H9 (cell line): Measurements from ENCODE around the gene PLEKHG7. TPM values are rescaled to one million over a fixed set of nuclear protein-coding genes. Genes with fewer than 3 reads are reported as not detected.

Experiments
- DNase-seq: peaks from one replicate; pipeline ENCODE4 v3.0.0-alpha.2; 2017
- H2AFZ ChIP-seq: one replicate; pipeline ENCODE4 v1.6.1; 2013; ENCODE audit warnings: mild to moderate bottlenecking, low read length, control low read depth, moderate library complexity
- H2AK5ac ChIP-seq: 2 replicates; pipeline ENCODE4 v1.6.1; 2013; ENCODE audit warnings: low read length, control low read depth, mixed read lengths; ENCODE audit not compliant: insufficient read length
- H2BK120ac ChIP-seq: one replicate; pipeline ENCODE4 v1.6.1; 2013; ENCODE audit warnings: low read depth, mild to moderate bottlenecking, low read length, control low read depth, inconsistent platforms; ENCODE audit not compliant: poor library complexity, severe bottlenecking
- H2BK12ac ChIP-seq: 2 replicates; pipeline ENCODE4 v1.6.1; 2013; ENCODE audit warnings: low read length, control low read depth, mixed read lengths, low read depth; ENCODE audit not compliant: insufficient read length
- H2BK15ac ChIP-seq: 2 replicates; pipeline ENCODE4 v1.6.1; 2013; ENCODE audit warnings: low read depth, low read length, control low read depth
- H2BK20ac ChIP-seq: one replicate; pipeline ENCODE4 v1.6.1; 2013; ENCODE audit warnings: low read depth, mild to moderate bottlenecking, low read length, control low read depth, inconsistent platforms; ENCODE audit not compliant: poor library complexity, severe bottlenecking
- H2BK5ac ChIP-seq: 2 replicates; pipeline ENCODE4 v1.6.1; 2013; ENCODE audit warnings: low read length, control low read depth, mixed read lengths; ENCODE audit not compliant: insufficient read length
- H3K14ac ChIP-seq: 2 replicates; pipeline ENCODE4 v1.6.1; 2013; ENCODE audit warnings: low read length, control low read depth; ENCODE audit not compliant: insufficient read depth
- H3K18ac ChIP-seq: 2 replicates; pipeline ENCODE4 v1.6.1; 2013; ENCODE audit warnings: low read depth, mild to moderate bottlenecking, mixed read lengths, low read length, control low read depth; ENCODE audit not compliant: insufficient read length
- H3K23ac ChIP-seq: 2 replicates; pipeline ENCODE4 v1.6.1; 2013; ENCODE audit warnings: low read length, control low read depth, mixed read lengths, low read depth; ENCODE audit not compliant: insufficient read length
- H3K23me2 ChIP-seq: 2 replicates; pipeline ENCODE4 v1.6.1; 2013; ENCODE audit warnings: low read depth, mild to moderate bottlenecking, mixed read lengths, low read length, control low read depth; ENCODE audit not compliant: insufficient read length, poor library complexity, severe bottlenecking
- H3K27ac ChIP-seq: 2 replicates; pipeline ENCODE4 v1.5.1; 2013; ENCODE audit warnings: low read length, control low read depth, mixed read lengths, low read depth; ENCODE audit not compliant: insufficient read length
- H3K27me3 ChIP-seq: 2 replicates; pipeline ENCODE4 v1.6.1; 2013; ENCODE audit warnings: low read length, control low read depth, inconsistent platforms; ENCODE audit not compliant: insufficient read depth
- H3K4ac ChIP-seq: 2 replicates; pipeline ENCODE4 v1.6.1; 2013; ENCODE audit warnings: low read depth, mild to moderate bottlenecking, control low read depth, inconsistent platforms, low read length, moderate library complexity
- H3K4me1 ChIP-seq: 2 replicates; pipeline ENCODE4 v1.6.1; 2013; ENCODE audit warnings: low read length, control low read depth, inconsistent platforms; ENCODE audit not compliant: insufficient read depth
- H3K4me2 ChIP-seq: 2 replicates; pipeline ENCODE4 v1.6.1; 2013; ENCODE audit warnings: low read length, control low read depth, mixed read lengths; ENCODE audit not compliant: insufficient read length, insufficient read depth
- H3K56ac ChIP-seq: 2 replicates; pipeline ENCODE4 v1.6.1; 2013; ENCODE audit warnings: low read depth, mild to moderate bottlenecking, mixed read lengths, low read length, control low read depth; ENCODE audit not compliant: insufficient read length
- H3K79me1 ChIP-seq: 2 replicates; pipeline ENCODE4 v1.6.1; 2013; ENCODE audit warnings: low read depth, mild to moderate bottlenecking, moderate library complexity, low read length, control low read depth, inconsistent platforms; ENCODE audit not compliant: insufficient read depth, poor library complexity, severe bottlenecking
- H3K79me2 ChIP-seq: 2 replicates; pipeline ENCODE4 v1.6.1; 2013; ENCODE audit warnings: low read length, control low read depth, inconsistent platforms; ENCODE audit not compliant: insufficient read depth
- H3K9ac ChIP-seq: 2 replicates; pipeline ENCODE4 v1.6.1; 2013; ENCODE audit warnings: low read length, control low read depth, mixed read lengths; ENCODE audit not compliant: insufficient read length; ENCODE audit errors: extremely low read depth
- H3K9me3 ChIP-seq: one replicate; pipeline ENCODE4 v1.6.1; 2013; ENCODE audit warnings: low read depth, low read length, inconsistent platforms; ENCODE audit not compliant: control insufficient read depth
- H3T11ph ChIP-seq: one replicate; pipeline ENCODE4 v1.6.1; 2013; ENCODE audit warnings: mild to moderate bottlenecking, low read length, control low read depth, inconsistent platforms
- H4K20me1 ChIP-seq: one replicate; pipeline ENCODE4 v1.6.1; 2013; ENCODE audit not compliant: control insufficient read depth, insufficient read length, insufficient read depth
- H4K5ac ChIP-seq: 2 replicates; pipeline ENCODE4 v1.6.1; 2013; ENCODE audit warnings: low read depth, mild to moderate bottlenecking, mixed read lengths, low read length, control low read depth; ENCODE audit not compliant: insufficient read length
- H4K8ac ChIP-seq: replicated peaks from 2 replicates; pipeline ENCODE4 v1.6.1; 2013; ENCODE audit warnings: low read length, control low read depth, mixed read lengths, low read depth; ENCODE audit not compliant: insufficient read length
- H4K91ac ChIP-seq: 2 replicates; pipeline ENCODE4 v1.6.1; 2013; ENCODE audit warnings: low read depth, mild to moderate bottlenecking, moderate library complexity, mixed read lengths, low read length, control low read depth; ENCODE audit not compliant: insufficient read length
- H3K27ac Mint-ChIP-seq, 3 experiments: 2 replicates in 2 of 3; 3 replicates in 1 of 3; pipeline ENCODE4 v1.8.0; 2020 to 2021; ENCODE audit warnings: mixed read lengths in 3 of 3, mild to moderate bottlenecking in 1 of 3, moderate library complexity in 1 of 3
- H3K27me3 Mint-ChIP-seq: 2 replicates; pipeline ENCODE4 v1.8.0; 2021; ENCODE audit warnings: low read depth, mild to moderate bottlenecking, moderate library complexity, mixed read lengths
- H3K36me3 Mint-ChIP-seq, 3 experiments: 2 replicates in 2 of 3; 3 replicates in 1 of 3; pipeline ENCODE4 v1.8.0; 2020 to 2021; ENCODE audit warnings: low read depth in 3 of 3, mixed read lengths in 3 of 3; ENCODE audit not compliant: insufficient read depth in 1 of 3
- H3K4me1 Mint-ChIP-seq, 2 experiments: 2 replicates each; pipeline ENCODE4 v1.8.0; 2020; ENCODE audit warnings: mixed read lengths in 2 of 2
- H3K4me3 Mint-ChIP-seq, 2 experiments: 2 replicates in 1 of 2; 3 replicates in 1 of 2; pipeline ENCODE4 v1.8.0; 2020 to 2021; ENCODE audit warnings: mild to moderate bottlenecking in 2 of 2, mixed read lengths in 2 of 2, moderate library complexity in 1 of 2
- H3K9me3 Mint-ChIP-seq, 2 experiments: 2 replicates in 1 of 2; 3 replicates in 1 of 2; pipeline ENCODE4 v1.8.0; 2020; ENCODE audit warnings: mild to moderate bottlenecking in 2 of 2, mixed read lengths in 2 of 2, moderate library complexity in 1 of 2
- CTCF ChIP-seq: fragments of 200-600 bp; sonication (generic); conservative IDR thresholded peaks from 3 replicates; pipeline ENCODE4 v1.8.0; 2021; ENCODE audit warnings: antibody characterized with exemption, mild to moderate bottlenecking
- WGBS: extraction: QIAGEN DNeasy Blood & Tissue Kit; methylation state at CpG from one replicate; pipeline ENCODE4 v1.1.7; 2013; ENCODE audit warnings: missing lambda C conversion rate, low lambda C conversion rate, mixed read lengths; ENCODE audit not compliant: insufficient read length; ENCODE audit errors: extremely low coverage; 5-methylcytosine and 5-hydroxymethylcytosine counted together
- total RNA-seq: library from RNA; stranded (reverse); gene quantifications from 2 replicates; pipeline ENCODE4 v1.2.1, GENCODE V29; 2021

The PLEKHG7 gene
- total RNA-seq, 1 experiment from 2014 or later: not detected

GRCh38 chr12:92732716-92733115, 29.9 kb downstream of the PLEKHG7 start:
- no peak overlapping the region for H3K27ac Mint-ChIP-seq
- H4K5ac ChIP-seq: no peak overlapping the region
- no peak overlapping the region for H3K27ac ChIP-seq
- no peak overlapping the region for H2AFZ ChIP-seq
- H3T11ph ChIP-seq: no peak overlapping the region
- no CpG with 5 or more reads among the region's 6 CpGs for WGBS
- H3K27me3 Mint-ChIP-seq: no peaks in the 10 kb centered on the region
- H3K4me2 ChIP-seq: no peak overlapping the region
- H3K4me3 Mint-ChIP-seq: no peak overlapping the region
- H3K14ac ChIP-seq: no peak overlapping the region
- H2BK15ac ChIP-seq: no peak overlapping the region
- no peaks in the 10 kb centered on the region for H3K4me1 ChIP-seq
- no peaks in the 10 kb centered on the region for H3K36me3 Mint-ChIP-seq
- no peak overlapping the region for H2BK20ac ChIP-seq
- no peaks in the 10 kb centered on the region for H3K9me3 ChIP-seq
- no peak overlapping the region for H3K23ac ChIP-seq
- no peak overlapping the region for H2BK12ac ChIP-seq
- H3K27me3 ChIP-seq: no peaks in the 10 kb centered on the region
- H3K9me3 Mint-ChIP-seq: no peaks in the 10 kb centered on the region
- H4K91ac ChIP-seq: no peak overlapping the region
- H3K79me2 ChIP-seq: no peaks in the 10 kb centered on the region
- H4K20me1 ChIP-seq: no peaks in the 10 kb centered on the region
- H3K4me1 Mint-ChIP-seq: peaks cover 4 to 10% of the 10 kb centered on the region in 2 experiments
- no peak for DNase-seq
- no peak overlapping the region for H2AK5ac ChIP-seq
- H4K8ac ChIP-seq: no peak overlapping the region
- H2BK5ac ChIP-seq: no peak overlapping the region
- H3K9ac ChIP-seq: no peak overlapping the region
- H3K79me1 ChIP-seq: no peaks in the 10 kb centered on the region
- no peak overlapping the region for H3K18ac ChIP-seq
- H3K4ac ChIP-seq: no peak overlapping the region
- H3K23me2 ChIP-seq: no peaks in the 10 kb centered on the region
- no peak overlapping the region for H3K56ac ChIP-seq
- H2BK120ac ChIP-seq: no peak overlapping the region
- TF ChIP-seq CTCF: no peak
